Measurements from ENCODE around the gene PHACTR3.

Gene PHACTR3

DNA sequence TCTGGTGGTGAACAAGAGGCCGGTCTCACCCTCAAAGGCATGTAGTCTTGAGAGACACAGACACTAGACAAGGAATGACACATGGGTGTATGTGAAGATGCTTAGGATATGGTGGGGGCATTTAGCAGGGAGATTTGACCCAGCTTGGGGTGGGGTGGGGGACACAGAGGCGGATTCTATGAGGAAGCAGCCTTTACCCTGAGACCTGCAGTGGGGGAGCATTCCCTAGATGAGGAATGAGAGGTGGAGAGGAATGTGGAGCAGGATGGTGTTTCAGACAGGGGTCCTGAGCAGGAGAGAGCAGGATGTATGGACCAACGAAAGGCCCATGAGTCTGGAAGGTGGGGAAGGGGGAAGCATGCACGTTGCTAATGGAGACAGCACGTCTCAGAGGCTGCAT, 57.8 kb downstream of the PHACTR3 start:
- H4K20me1 ChIP-seq (ENCODE audit: insufficient read depth, low read length): no peaks in the 10 kb centered on the region
- no peak for TF ChIP-seq EZH2 (IDR thresholded peaks at IDR 0.05; ENCODE audit: borderline replicate concordance, low read length)
- TF ChIP-seq, protein P1, sequence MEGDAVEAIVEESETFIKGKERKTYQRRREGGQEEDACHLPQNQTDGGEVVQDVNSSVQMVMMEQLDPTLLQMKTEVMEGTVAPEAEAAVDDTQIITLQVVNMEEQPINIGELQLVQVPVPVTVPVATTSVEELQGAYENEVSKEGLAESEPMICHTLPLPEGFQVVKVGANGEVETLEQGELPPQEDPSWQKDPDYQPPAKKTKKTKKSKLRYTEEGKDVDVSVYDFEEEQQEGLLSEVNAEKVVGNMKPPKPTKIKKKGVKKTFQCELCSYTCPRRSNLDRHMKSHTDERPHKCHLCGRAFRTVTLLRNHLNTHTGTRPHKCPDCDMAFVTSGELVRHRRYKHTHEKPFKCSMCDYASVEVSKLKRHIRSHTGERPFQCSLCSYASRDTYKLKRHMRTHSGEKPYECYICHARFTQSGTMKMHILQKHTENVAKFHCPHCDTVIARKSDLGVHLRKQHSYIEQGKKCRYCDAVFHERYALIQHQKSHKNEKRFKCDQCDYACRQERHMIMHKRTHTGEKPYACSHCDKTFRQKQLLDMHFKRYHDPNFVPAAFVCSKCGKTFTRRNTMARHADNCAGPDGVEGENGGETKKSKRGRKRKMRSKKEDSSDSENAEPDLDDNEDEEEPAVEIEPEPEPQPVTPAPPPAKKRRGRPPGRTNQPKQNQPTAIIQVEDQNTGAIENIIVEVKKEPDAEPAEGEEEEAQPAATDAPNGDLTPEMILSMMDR (IDR thresholded peaks at IDR 0.05; ENCODE audit: low read length): no peak
- H3K4me1 ChIP-seq (ENCODE audit: insufficient read depth, low read length, severe bottlenecking): no peaks in the 10 kb centered on the region
- peaks cover 4% of the 10 kb centered on the region; the same call in 1 of the 2 replicates for H3K9me3 ChIP-seq (ENCODE audit: low read length)
- H3K9me2 ChIP-seq (ENCODE audit: low read depth, low read length): no peaks in the 10 kb centered on the region
- H3K4me2 ChIP-seq (ENCODE audit: low read length): no peak overlapping the region
- H3K27me3 ChIP-seq (ENCODE audit: insufficient read depth, low read length): no peaks in the 10 kb centered on the region; the same call in 1 of the 2 replicates
- H3K36me3 ChIP-seq (ENCODE audit: insufficient read depth, low read length): no peaks in the 10 kb centered on the region
- no peaks in the 10 kb centered on the region for H3K79me2 ChIP-seq (ENCODE audit: insufficient read depth, low read length)
- no peaks in the 10 kb centered on the region for H3F3A ChIP-seq (ENCODE audit: insufficient read depth, low read length)
- no peak overlapping the region for H2AFZ ChIP-seq (ENCODE audit: low read length)
- no peak overlapping the region for H3K27ac ChIP-seq (ENCODE audit: low read depth, low read length, poor library complexity, severe bottlenecking)
- H3K4me3 ChIP-seq (ENCODE audit: low read depth, low read length, poor library complexity, severe bottlenecking): no peak overlapping the region
- H3K9ac ChIP-seq (ENCODE audit: low read length): no peak overlapping the region

DNA sequence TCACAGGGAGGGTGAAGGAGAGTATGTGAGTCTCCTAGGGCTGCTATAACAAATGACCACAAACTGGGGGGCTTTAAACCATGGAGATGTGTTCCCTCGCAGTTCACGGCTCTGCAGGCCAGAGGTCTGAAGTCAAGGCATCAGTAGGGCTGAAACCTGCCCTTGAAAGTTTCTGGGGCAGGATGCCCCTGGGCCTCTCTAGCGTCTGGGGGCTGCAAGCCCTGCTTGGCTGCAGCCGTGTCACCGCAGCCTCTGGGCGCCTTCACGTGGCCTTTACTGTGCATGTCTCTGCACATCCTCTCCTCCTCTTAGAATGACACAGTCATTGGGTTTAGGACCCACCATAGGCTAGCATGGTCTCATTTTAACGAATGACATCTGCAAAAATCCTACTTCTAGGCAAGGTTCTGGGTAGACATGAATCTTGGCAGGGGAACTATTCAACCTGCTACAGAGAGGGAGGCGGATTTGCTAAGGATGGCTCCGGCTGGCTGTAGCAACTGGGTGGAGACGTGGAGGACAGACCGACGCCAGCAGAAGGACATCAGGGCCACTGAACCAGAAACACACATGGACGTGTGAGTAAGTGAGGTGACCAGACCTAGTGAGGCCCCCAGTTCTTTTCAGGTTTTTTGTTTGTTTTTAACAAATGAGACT, 58.6 kb downstream of the PHACTR3 start:
- Histone ChIP-seq H3K4me2 (ENCODE audit: low read length) (no peak overlapping the region), H3K9me2 (ENCODE audit: low read depth, low read length) (no peaks in the 10 kb centered on the region), H3K9ac (ENCODE audit: low read length) (no peak overlapping the region), H3K4me1 (ENCODE audit: insufficient read depth, low read length, severe bottlenecking) (no peaks in the 10 kb centered on the region), H3K27ac (ENCODE audit: low read depth, low read length, poor library complexity, severe bottlenecking) (no peak overlapping the region), H3K27me3 (ENCODE audit: insufficient read depth, low read length) (no peaks in the 10 kb centered on the region), H4K20me1 (ENCODE audit: insufficient read depth, low read length) (no peaks in the 10 kb centered on the region), H3K4me3 (ENCODE audit: low read depth, low read length, poor library complexity, severe bottlenecking) (no peak overlapping the region), H3F3A (ENCODE audit: insufficient read depth, low read length) (no peaks in the 10 kb centered on the region), H3K9me3 (ENCODE audit: low read length) (no peaks in the 10 kb centered on the region), H3K79me2 (ENCODE audit: insufficient read depth, low read length) (no peaks in the 10 kb centered on the region), H3K36me3 (ENCODE audit: insufficient read depth, low read length) (no peaks in the 10 kb centered on the region), H2AFZ (ENCODE audit: low read length) (no peak overlapping the region)
- no peak for TF ChIP-seq EZH2 (IDR thresholded peaks at IDR 0.05; ENCODE audit: borderline replicate concordance, low read length)
- TF ChIP-seq, protein P1 (IDR thresholded peaks at IDR 0.05; ENCODE audit: low read length): no peak

DNA sequence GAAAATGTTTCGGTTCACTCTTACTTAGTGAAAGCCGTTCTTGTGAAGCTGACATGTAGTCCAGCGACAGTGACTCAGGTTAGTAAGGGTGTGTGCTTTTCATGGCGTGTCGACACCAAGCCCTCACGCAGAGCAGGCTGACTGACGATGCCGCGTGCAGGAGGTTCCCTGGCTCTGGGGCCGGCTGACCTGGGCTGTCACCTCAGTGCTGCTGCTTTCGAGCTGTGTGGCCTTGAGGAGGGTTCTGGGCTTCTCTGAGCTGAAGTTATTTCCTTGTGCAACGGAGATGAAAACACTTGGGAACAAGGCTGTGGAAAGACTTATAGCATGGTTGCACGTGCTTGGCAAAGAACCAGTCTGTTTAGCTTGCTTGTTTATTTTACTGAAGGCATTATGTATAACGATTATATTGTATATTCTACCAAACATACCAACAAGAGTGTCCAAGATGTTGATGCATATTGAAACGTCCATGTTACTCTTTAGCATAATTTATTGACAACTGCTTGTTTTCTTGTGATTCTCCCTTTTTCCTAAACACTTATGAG, 59.2 kb downstream of the PHACTR3 start:
- no peak overlapping the region for H3K27ac ChIP-seq (ENCODE audit: low read depth, low read length, poor library complexity, severe bottlenecking)
- H3K4me1 ChIP-seq (ENCODE audit: insufficient read depth, low read length, severe bottlenecking): no peaks in the 10 kb centered on the region
- no peak overlapping the region for H3K4me3 ChIP-seq (ENCODE audit: low read depth, low read length, poor library complexity, severe bottlenecking)
- H3K4me2 ChIP-seq (ENCODE audit: low read length): no peak overlapping the region
- no peaks in the 10 kb centered on the region for H3K9me3 ChIP-seq (ENCODE audit: low read length)
- H3K9ac ChIP-seq (ENCODE audit: low read length): no peak overlapping the region
- no peaks in the 10 kb centered on the region for H3K27me3 ChIP-seq (ENCODE audit: insufficient read depth, low read length)
- H3K79me2 ChIP-seq (ENCODE audit: insufficient read depth, low read length): no peaks in the 10 kb centered on the region
- H4K20me1 ChIP-seq (ENCODE audit: insufficient read depth, low read length): no peaks in the 10 kb centered on the region
- no peaks in the 10 kb centered on the region for H3K36me3 ChIP-seq (ENCODE audit: insufficient read depth, low read length)
- no peaks in the 10 kb centered on the region for H3F3A ChIP-seq (ENCODE audit: insufficient read depth, low read length)
- no peaks in the 10 kb centered on the region for H3K9me2 ChIP-seq (ENCODE audit: low read depth, low read length)
- TF ChIP-seq EZH2 (IDR thresholded peaks at IDR 0.05; ENCODE audit: borderline replicate concordance, low read length): no peak
- TF ChIP-seq, protein P1 (IDR thresholded peaks at IDR 0.05; ENCODE audit: low read length): no peak
- H2AFZ ChIP-seq (ENCODE audit: low read length): no peak overlapping the region

Measured in OCI-LY1 (cell line).